Endodermal cell (in vitro differentiated cells): Measurements from ENCODE around the gene NAGS. TPM values are rescaled to one million over a fixed set of nuclear protein-coding genes. Genes with fewer than 3 reads are reported as not detected.

Source experiments
- DNase-seq: peaks from one replicate; pipeline ENCODE4 v3.0.0-alpha.2; 2017
- H3K27ac ChIP-seq: 2 replicates; pipeline ENCODE4 v1.5.1; 2013; ENCODE audit warnings: mild to moderate bottlenecking, low read depth, low read length, moderate library complexity
- H3K27me3 ChIP-seq: 2 replicates; pipeline ENCODE4 v1.6.1; 2013; ENCODE audit warnings: mild to moderate bottlenecking, low read length, moderate library complexity; ENCODE audit not compliant: insufficient read depth, control insufficient read depth, poor library complexity, severe bottlenecking
- H3K36me3 ChIP-seq: 2 replicates; pipeline ENCODE4 v1.7.0; 2013; ENCODE audit warnings: mild to moderate bottlenecking, low read length, moderate library complexity; ENCODE audit not compliant: control insufficient read depth, insufficient read depth
- H3K4me1 ChIP-seq: one replicate; pipeline ENCODE4 v1.7.0; 2013; ENCODE audit warnings: low read length; ENCODE audit not compliant: control insufficient read depth, insufficient read depth
- H3K4me3 ChIP-seq: 2 replicates; pipeline ENCODE4 v1.5.1; 2013; ENCODE audit warnings: mild to moderate bottlenecking, low read length, moderate library complexity
- H3K9ac ChIP-seq: 2 replicates; pipeline ENCODE4 v1.6.1; 2013; ENCODE audit warnings: mild to moderate bottlenecking, low read length, moderate library complexity; ENCODE audit not compliant: poor library complexity, severe bottlenecking; ENCODE audit errors: extremely low read depth
- H3K9me3 ChIP-seq: 2 replicates; pipeline ENCODE4 v1.6.1; 2013; ENCODE audit warnings: mild to moderate bottlenecking, low read length, moderate library complexity; ENCODE audit not compliant: control insufficient read depth
- H3K27ac Mint-ChIP-seq: 2 replicates; pipeline ENCODE4 v1.8.0; 2020; ENCODE audit warnings: mixed read lengths
- H3K27me3 Mint-ChIP-seq: 2 replicates; pipeline ENCODE4 v1.8.0; 2021; ENCODE audit warnings: mild to moderate bottlenecking, mixed read lengths; ENCODE audit not compliant: insufficient read depth
- H3K36me3 Mint-ChIP-seq: 2 replicates; pipeline ENCODE4 v1.8.0; 2020; ENCODE audit warnings: low read depth, mixed read lengths
- H3K4me1 Mint-ChIP-seq: 2 replicates; pipeline ENCODE4 v1.8.0; 2020; ENCODE audit warnings: mixed read lengths
- H3K4me3 Mint-ChIP-seq: 2 replicates; pipeline ENCODE4 v1.8.0; 2020; ENCODE audit warnings: mild to moderate bottlenecking, moderate library complexity, mixed read lengths
- H3K9me3 Mint-ChIP-seq: 2 replicates; pipeline ENCODE4 v1.8.0; 2020; ENCODE audit warnings: mild to moderate bottlenecking, mixed read lengths
- WGBS, 2 experiments: methylation state at CpG; one replicate each; pipeline versions ENCODE4 v1.1.5 to v1.1.7; 2013; ENCODE audit warnings: missing lambda C conversion rate in 2 of 2, mixed read lengths in 1 of 2; ENCODE audit not compliant: insufficient coverage in 1 of 2, insufficient read length in 1 of 2; 5-methylcytosine and 5-hydroxymethylcytosine counted together
- total RNA-seq, 2 donors: library from RNA; stranded (reverse); fragmentation: NEBNext Ultra II Directional in 1 of 2; extraction: Animal tissue kit (Norgen Biotek cat#: 25700) in 1 of 2; gene quantifications; 2 replicates in 1 of 2; 3 replicates in 1 of 2; pipeline ENCODE4 v1.2.1, GENCODE V29; 2021
- TF ChIP-seq, protein P1 (sequence below): fragments of 200-600 bp; sonication (generic); conservative IDR thresholded peaks from 2 replicates; pipeline ENCODE4 v1.5.0; 2021; ENCODE audit warnings: antibody characterized with exemption, mild to moderate bottlenecking

NAGS gene
- total RNA-seq, 2 donors from 2014 or later = 1.4 to 2.1 TPM

DNA sequence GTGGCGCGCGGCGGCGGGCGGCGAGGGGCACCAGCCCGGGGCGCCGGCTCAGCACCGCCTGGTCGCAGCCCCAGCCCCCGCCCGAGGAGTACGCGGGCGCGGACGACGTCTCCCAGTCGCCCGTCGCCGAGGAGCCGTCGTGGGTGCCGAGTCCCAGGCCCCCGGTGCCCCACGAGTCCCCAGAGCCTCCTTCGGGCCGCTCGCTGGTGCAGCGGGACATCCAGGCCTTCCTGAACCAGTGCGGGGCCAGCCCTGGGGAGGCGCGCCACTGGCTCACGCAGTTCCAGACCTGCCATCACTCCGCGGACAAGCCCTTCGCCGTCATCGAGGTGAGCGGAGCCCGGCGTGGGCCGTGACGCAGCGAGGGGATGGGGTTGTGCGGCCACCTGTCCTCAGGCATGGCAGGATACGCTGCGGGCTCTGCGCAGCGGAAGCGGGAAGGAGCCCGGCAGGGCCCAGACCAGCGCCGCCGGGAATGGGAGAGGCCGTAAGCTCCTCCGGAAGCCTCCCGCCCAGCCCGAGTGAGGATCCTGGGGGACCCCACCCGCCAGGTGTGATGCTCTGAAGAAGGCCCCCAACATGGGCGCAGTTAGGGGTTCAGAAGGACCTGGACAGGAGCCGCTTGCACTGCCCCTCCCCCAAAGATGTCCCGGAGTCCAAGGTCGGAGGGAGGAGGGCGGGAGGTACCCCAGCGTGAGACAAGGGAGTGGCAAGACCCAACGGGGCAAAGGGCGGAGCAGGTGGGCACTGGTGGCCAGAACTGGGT, 522 bp downstream of the NAGS start:
- Histone ChIP-seq H3K9ac (no peak overlapping the region), H3K9me3 (no peaks in the 10 kb centered on the region), H3K27me3 (peaks cover 45% of the 10 kb centered on the region), H3K36me3 (peaks cover 8% of the 10 kb centered on the region), H3K4me1 (peaks cover 6% of the 10 kb centered on the region), H3K4me3 (peak overlapping the region; percentile 53), H3K27ac (no peak overlapping the region)
- peak; percentile 87 for DNase-seq
- H3K27ac Mint-ChIP-seq = no peak overlapping the region
- H3K4me1 Mint-ChIP-seq = peaks cover 14% of the 10 kb centered on the region
- peak overlapping the region; percentile 49 for H3K4me3 Mint-ChIP-seq
- TF ChIP-seq, protein P1, sequence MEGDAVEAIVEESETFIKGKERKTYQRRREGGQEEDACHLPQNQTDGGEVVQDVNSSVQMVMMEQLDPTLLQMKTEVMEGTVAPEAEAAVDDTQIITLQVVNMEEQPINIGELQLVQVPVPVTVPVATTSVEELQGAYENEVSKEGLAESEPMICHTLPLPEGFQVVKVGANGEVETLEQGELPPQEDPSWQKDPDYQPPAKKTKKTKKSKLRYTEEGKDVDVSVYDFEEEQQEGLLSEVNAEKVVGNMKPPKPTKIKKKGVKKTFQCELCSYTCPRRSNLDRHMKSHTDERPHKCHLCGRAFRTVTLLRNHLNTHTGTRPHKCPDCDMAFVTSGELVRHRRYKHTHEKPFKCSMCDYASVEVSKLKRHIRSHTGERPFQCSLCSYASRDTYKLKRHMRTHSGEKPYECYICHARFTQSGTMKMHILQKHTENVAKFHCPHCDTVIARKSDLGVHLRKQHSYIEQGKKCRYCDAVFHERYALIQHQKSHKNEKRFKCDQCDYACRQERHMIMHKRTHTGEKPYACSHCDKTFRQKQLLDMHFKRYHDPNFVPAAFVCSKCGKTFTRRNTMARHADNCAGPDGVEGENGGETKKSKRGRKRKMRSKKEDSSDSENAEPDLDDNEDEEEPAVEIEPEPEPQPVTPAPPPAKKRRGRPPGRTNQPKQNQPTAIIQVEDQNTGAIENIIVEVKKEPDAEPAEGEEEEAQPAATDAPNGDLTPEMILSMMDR = no peak
- H3K36me3 Mint-ChIP-seq = peaks cover 5% of the 10 kb centered on the region
- peaks cover 51% of the 10 kb centered on the region for H3K27me3 Mint-ChIP-seq
- no peaks in the 10 kb centered on the region for H3K9me3 Mint-ChIP-seq
- 6% methylated on average over 24 to 71 of the region's 71 CpGs for WGBS, 2 experiments

DNA sequence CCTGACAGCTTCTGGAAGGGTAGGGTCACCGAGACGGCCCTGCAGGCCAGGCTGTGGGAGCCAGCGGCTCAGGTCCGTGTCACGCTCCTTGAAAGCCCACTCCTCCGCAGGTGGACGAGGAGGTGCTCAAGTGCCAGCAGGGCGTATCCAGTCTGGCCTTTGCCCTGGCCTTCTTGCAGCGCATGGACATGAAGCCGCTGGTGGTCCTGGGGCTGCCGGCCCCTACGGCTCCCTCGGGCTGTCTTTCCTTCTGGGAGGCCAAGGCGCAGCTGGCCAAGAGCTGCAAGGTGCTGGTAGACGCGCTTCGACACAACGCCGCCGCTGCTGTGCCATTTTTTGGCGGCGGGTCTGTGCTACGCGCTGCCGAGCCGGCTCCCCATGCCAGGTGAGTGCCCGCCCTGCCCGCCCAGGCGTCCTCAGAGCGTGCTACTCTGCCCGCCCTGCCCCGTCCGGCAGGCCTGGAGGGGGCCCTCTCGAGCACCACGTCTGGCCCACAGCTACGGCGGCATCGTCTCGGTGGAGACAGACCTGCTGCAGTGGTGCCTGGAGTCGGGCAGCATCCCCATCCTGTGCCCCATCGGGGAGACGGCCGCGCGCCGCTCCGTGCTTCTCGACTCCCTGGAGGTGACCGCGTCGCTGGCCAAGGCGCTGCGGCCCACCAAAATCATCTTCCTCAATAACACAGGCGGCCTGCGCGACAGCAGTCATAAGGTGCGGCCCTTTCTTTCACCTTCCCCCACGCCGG, 1.3 kb downstream of the NAGS start:
- 7 to 8% methylated on average over 21 to 59 of the region's 59 CpGs for WGBS, 2 experiments
- H3K36me3 ChIP-seq = peaks cover 8% of the 10 kb centered on the region
- peaks cover 45% of the 10 kb centered on the region for H3K27me3 ChIP-seq
- TF ChIP-seq, protein P1 = peak; percentile 67
- H3K4me3 ChIP-seq = peak overlapping the region; percentile 88
- Mint-ChIP-seq H3K27me3 (peaks cover 48% of the 10 kb centered on the region), H3K27ac (peak overlapping the region; percentile 91), H3K4me3 (peak overlapping the region; percentile 72), H3K4me1 (peaks cover 14% of the 10 kb centered on the region), H3K9me3 (no peaks in the 10 kb centered on the region), H3K36me3 (peaks cover 7% of the 10 kb centered on the region)
- H3K9ac ChIP-seq = peak overlapping the region; percentile 25
- H3K9me3 ChIP-seq = no peaks in the 10 kb centered on the region
- H3K4me1 ChIP-seq = peaks cover 6% of the 10 kb centered on the region
- DNase-seq = peak; percentile 95
- H3K27ac ChIP-seq = no peak overlapping the region

DNA sequence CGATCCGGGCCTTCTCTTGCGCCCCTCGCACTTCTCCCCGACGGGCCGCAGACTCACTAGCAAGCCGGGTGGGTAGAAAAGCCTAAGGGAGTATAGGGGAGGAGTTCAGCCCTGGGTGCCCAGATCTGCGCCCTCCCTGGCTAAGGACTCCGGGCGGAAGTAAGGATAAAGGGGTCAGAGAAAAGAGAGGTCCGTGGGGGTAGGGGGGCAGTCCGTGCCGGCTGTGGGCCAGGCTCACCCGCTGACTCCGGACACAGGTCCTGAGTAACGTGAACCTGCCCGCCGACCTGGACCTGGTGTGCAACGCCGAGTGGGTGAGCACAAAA, 1.8 kb downstream of the NAGS start:
- H3K4me3 Mint-ChIP-seq = peak overlapping the region; percentile 72
- H3K27ac Mint-ChIP-seq = peak overlapping the region; percentile 91
- TF ChIP-seq, protein P1 = no peak
- DNase-seq = no peak
- peaks cover 14% of the 10 kb centered on the region for H3K4me1 Mint-ChIP-seq
- Histone ChIP-seq H3K4me1 (peaks cover 6% of the 10 kb centered on the region), H3K9me3 (no peaks in the 10 kb centered on the region), H3K27ac (no peak overlapping the region), H3K36me3 (peaks cover 8% of the 10 kb centered on the region), H3K27me3 (peaks cover 45% of the 10 kb centered on the region), H3K4me3 (peak overlapping the region; percentile 88), H3K9ac (peak overlapping the region; percentile 25)
- 4% methylated on average over 12 to 21 of the region's 21 CpGs for WGBS, 2 experiments
- H3K27me3 Mint-ChIP-seq = peaks cover 44% of the 10 kb centered on the region
- peaks cover 7% of the 10 kb centered on the region for H3K36me3 Mint-ChIP-seq
- H3K9me3 Mint-ChIP-seq = no peaks in the 10 kb centered on the region
